C4-2B (cell line): ENCODE measurements around the gene FLT4.

ENCODE experiments used
- CTCF ChIP-seq: fragments of 450-650 bp; conservative IDR thresholded peaks from 2 replicates; pipeline ENCODE4 v1.5.1; 2017; ENCODE audit warnings: mild to moderate bottlenecking
- ZFX ChIP-seq: fragments of 450-650 bp; IDR thresholded peaks from 2 replicates; pipeline ENCODE4 v1.6.1; 2017

DNA sequence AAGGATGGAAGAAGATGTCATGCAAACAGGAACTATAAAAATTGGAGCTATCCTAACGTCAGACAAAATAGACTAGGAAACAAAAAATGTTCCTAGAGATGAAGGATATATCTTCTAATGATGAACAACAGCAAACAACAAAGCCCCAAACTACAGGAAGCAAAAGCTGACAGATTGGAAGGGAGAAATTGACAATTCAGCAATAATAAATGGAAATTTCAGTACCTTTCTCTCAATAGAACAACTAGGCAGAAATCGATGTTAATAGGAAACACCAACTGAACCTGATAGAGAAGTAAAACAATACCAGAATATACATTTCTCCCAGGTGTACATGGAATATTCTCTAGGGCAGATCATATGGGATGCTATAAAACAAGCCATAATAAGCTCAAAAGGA, 65.7 kb downstream of the FLT4 start:
- TF ChIP-seq CTCF (no peak), ZFX (no peak)
